ENCODE results near the gene PTPRC. TPM values are rescaled to one million over a fixed set of nuclear protein-coding genes. Genes with fewer than 3 reads are reported as not detected.

PTPRC gene
- total RNA-seq, 2 experiments from 2014 or later: 177 to 241 TPM

DNA sequence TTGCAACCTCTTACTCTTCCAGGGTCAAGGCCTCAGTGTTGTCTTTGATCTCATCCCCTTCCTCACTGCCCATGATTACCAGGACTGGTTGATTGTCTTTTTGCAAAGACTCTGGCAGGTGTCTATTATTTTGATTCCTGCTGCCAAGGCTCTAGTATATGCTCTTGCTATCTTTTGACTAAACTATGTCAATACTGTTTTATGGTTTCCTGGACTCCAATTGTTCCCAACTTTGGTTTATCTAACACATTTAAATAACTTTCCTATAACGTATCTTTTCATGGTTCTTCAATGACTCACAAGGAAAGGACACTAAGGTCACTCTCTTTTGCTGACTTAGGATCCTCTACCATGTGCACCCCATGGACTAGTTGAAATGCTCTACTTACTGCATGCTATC is 141.5 kb downstream of the PTPRC start:
- TF ChIP-seq, protein P1, sequence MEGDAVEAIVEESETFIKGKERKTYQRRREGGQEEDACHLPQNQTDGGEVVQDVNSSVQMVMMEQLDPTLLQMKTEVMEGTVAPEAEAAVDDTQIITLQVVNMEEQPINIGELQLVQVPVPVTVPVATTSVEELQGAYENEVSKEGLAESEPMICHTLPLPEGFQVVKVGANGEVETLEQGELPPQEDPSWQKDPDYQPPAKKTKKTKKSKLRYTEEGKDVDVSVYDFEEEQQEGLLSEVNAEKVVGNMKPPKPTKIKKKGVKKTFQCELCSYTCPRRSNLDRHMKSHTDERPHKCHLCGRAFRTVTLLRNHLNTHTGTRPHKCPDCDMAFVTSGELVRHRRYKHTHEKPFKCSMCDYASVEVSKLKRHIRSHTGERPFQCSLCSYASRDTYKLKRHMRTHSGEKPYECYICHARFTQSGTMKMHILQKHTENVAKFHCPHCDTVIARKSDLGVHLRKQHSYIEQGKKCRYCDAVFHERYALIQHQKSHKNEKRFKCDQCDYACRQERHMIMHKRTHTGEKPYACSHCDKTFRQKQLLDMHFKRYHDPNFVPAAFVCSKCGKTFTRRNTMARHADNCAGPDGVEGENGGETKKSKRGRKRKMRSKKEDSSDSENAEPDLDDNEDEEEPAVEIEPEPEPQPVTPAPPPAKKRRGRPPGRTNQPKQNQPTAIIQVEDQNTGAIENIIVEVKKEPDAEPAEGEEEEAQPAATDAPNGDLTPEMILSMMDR (conservative IDR thresholded peaks at IDR 0.05; ENCODE audit: low read length): no peak
- TF ChIP-seq EZH2phosphoT487 (IDR thresholded peaks at IDR 0.05; ENCODE audit: borderline replicate concordance, low read depth, low read length): no peak
- no peaks in the 10 kb centered on the region for H3K79me2 ChIP-seq (ENCODE audit: insufficient read depth, low read depth, low read length)
- H4K20me1 ChIP-seq (ENCODE audit: insufficient read depth, low read length): no peaks in the 10 kb centered on the region
- no peak overlapping the region for H3K4me2 ChIP-seq (ENCODE audit: low read length)
- H3K9me3 ChIP-seq (ENCODE audit: low read length): no peaks in the 10 kb centered on the region
- ChIA-PET POLR2A (interaction anchor here (0.6 to 0.9 kb wide), 4 partner anchors 14 to 441 kb away, joined by 3 to 4 read pairs (median 3); no protein-coding TSS in a partner anchor), CTCF (ENCODE audit: unreplicated experiment) (no interaction called here)
- H3K27ac ChIP-seq (ENCODE audit: low read depth, low read length, poor library complexity, severe bottlenecking): no peak overlapping the region
- H3K36me3 ChIP-seq (ENCODE audit: insufficient read depth, low read length): no peaks in the 10 kb centered on the region
- no peaks in the 10 kb centered on the region for H3K9me2 ChIP-seq (ENCODE audit: insufficient read depth, low read length)
- H3K4me3 ChIP-seq (ENCODE audit: low read depth, low read length, poor library complexity, severe bottlenecking): no peak overlapping the region
- H2AFZ ChIP-seq (ENCODE audit: low read length): no peak overlapping the region
- H3K4me1 ChIP-seq (ENCODE audit: insufficient read depth, low read length, poor library complexity, severe bottlenecking): no peaks in the 10 kb centered on the region
- intact Hi-C loops (cut with micrococcal nuclease; ENCODE audit: unreplicated experiment): no loop called here
- no TSS peak for BruUV-seq (replicated peaks)
- no peak for DNase-seq (ENCODE audit: low spot score)

DNA sequence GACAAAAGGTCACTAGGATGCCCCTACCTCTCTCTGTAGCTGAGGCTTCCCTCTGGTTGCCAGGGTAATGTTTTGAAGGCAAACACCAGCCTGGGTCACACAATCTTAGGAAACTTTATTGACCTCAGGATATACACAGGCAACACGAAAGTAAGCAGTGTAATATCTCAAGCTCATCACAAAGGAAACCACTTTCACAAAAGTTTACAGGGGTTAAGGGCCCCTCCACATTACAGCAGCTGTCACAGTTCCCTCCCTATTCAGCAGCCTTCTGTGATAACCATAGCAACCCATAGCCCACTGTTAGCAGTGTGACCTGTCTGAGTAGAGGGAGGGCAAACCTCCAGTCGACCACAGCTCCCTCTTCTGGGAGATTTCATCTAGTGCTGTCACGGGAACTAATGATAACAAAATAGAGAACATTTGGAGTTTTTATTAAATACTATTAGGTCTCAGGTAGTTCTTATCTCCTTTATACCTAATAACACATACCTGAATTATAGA is 149.8 kb downstream of the PTPRC start:
- H3K4me1 ChIP-seq (ENCODE audit: insufficient read depth, low read length, poor library complexity, severe bottlenecking): no peaks in the 10 kb centered on the region
- H3K4me3 ChIP-seq (ENCODE audit: low read depth, low read length, poor library complexity, severe bottlenecking): no peak overlapping the region
- H3K4me2 ChIP-seq (ENCODE audit: low read length): no peak overlapping the region
- H4K20me1 ChIP-seq (ENCODE audit: insufficient read depth, low read length): no peaks in the 10 kb centered on the region
- no peaks in the 10 kb centered on the region for H3K9me3 ChIP-seq (ENCODE audit: low read length)
- H2AFZ ChIP-seq (ENCODE audit: low read length): peak overlapping the region; percentile 44; the same call in 1 of the 2 replicates
- ChIA-PET POLR2A (interaction anchor here (0.6 to 1.5 kb wide), 7 partner anchors 11 to 1385 kb away, joined by 3 to 6 read pairs (median 3); no protein-coding TSS in a partner anchor), CTCF (ENCODE audit: unreplicated experiment) (no interaction called here)
- no peaks in the 10 kb centered on the region for H3K79me2 ChIP-seq (ENCODE audit: insufficient read depth, low read depth, low read length)
- no peak overlapping the region for H3K27ac ChIP-seq (ENCODE audit: low read depth, low read length, poor library complexity, severe bottlenecking)
- no TSS peak for BruUV-seq (replicated peaks)
- H3K36me3 ChIP-seq (ENCODE audit: insufficient read depth, low read length): no peaks in the 10 kb centered on the region
- TF ChIP-seq EZH2phosphoT487 (IDR thresholded peaks at IDR 0.05; ENCODE audit: borderline replicate concordance, low read depth, low read length): no peak
- TF ChIP-seq, protein P1 (conservative IDR thresholded peaks at IDR 0.05; ENCODE audit: low read length): peak; percentile 84
- DNase-seq (ENCODE audit: low spot score): peak; percentile 65
- intact Hi-C loops (cut with micrococcal nuclease; ENCODE audit: unreplicated experiment): no loop called here
- no peaks in the 10 kb centered on the region for H3K9me2 ChIP-seq (ENCODE audit: insufficient read depth, low read length)

DNA sequence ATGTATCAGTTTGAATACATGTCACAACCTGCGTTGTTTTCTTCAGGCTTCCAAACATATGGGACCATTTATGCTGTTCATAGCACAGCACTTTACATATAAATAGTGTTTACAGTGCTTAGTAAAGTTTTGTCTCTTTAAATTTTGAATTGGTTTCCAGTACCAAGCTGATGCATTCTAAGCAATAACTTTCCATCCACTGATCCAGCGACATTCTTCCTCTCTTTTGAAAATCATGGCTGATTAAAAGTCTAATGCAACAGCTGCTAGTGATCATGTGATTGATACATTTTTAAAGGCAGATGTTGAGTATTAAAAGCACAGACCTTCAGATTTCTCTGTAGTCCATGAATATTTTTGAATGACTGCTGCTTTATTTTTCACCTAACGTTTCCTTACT is 154.9 kb downstream of the PTPRC start:
- DNase-seq (ENCODE audit: low spot score): no peak
- no peaks in the 10 kb centered on the region for H3K9me2 ChIP-seq (ENCODE audit: insufficient read depth, low read length)
- no peaks in the 10 kb centered on the region for H3K36me3 ChIP-seq (ENCODE audit: insufficient read depth, low read length)
- TF ChIP-seq EZH2phosphoT487 (IDR thresholded peaks at IDR 0.05; ENCODE audit: borderline replicate concordance, low read depth, low read length): no peak
- TF ChIP-seq, protein P1 (conservative IDR thresholded peaks at IDR 0.05; ENCODE audit: low read length): no peak
- CTCF ChIA-PET (ENCODE audit: unreplicated experiment): no interaction called here
- H3K4me3 ChIP-seq (ENCODE audit: low read depth, low read length, poor library complexity, severe bottlenecking): no peak overlapping the region
- no peaks in the 10 kb centered on the region for H3K9me3 ChIP-seq (ENCODE audit: low read length)
- no peak overlapping the region for H3K27ac ChIP-seq (ENCODE audit: low read depth, low read length, poor library complexity, severe bottlenecking)
- intact Hi-C loops (cut with micrococcal nuclease; ENCODE audit: unreplicated experiment): no loop called here
- POLR2A ChIA-PET: no interaction called here
- H2AFZ ChIP-seq (ENCODE audit: low read length): no peak overlapping the region
- H4K20me1 ChIP-seq (ENCODE audit: insufficient read depth, low read length): no peaks in the 10 kb centered on the region
- no peaks in the 10 kb centered on the region for H3K4me1 ChIP-seq (ENCODE audit: insufficient read depth, low read length, poor library complexity, severe bottlenecking)
- H3K79me2 ChIP-seq (ENCODE audit: insufficient read depth, low read depth, low read length): no peaks in the 10 kb centered on the region
- no TSS peak for BruUV-seq (replicated peaks)
- H3K4me2 ChIP-seq (ENCODE audit: low read length): no peak overlapping the region

Measured in OCI-LY7 (cell line).